Vagina (tissue), 2 donors: ENCODE data around the gene RGPD4. TPM values are rescaled to one million over a fixed set of nuclear protein-coding genes. Genes with fewer than 3 reads are reported as not detected.

Source experiments
- DNase-seq, 2 donors: peaks; one replicate each; pipeline ENCODE4 v3.0.0-alpha.2; 2017; ENCODE audit errors: extremely low spot score in 2 of 2
- H3K27ac ChIP-seq: fragments of 200-600 bp; sonication (generic); one replicate; pipeline ENCODE4 v1.5.1; 2019
- H3K27me3 ChIP-seq: fragments of 200-600 bp; sonication (generic); one replicate; pipeline ENCODE4 v1.5.1; 2019
- H3K36me3 ChIP-seq, 2 donors: fragments of 200-600 bp; sonication (generic); one replicate each; pipeline ENCODE4 v1.5.1; 2017 to 2019
- H3K4me1 ChIP-seq: fragments of 200-600 bp; sonication (generic); one replicate; pipeline ENCODE4 v1.5.1; 2019
- H3K4me3 ChIP-seq, 2 donors: fragments of 200-600 bp; sonication (generic); 1 replicate in 1 of 2; 2 replicates in 1 of 2; pipeline ENCODE4 v1.5.1; 2016 to 2019
- H3K9me3 ChIP-seq: fragments of 200-600 bp; sonication (generic); one replicate; pipeline ENCODE4 v1.5.1; 2019
- CTCF ChIP-seq, 3 experiments: fragments of 450-650 bp in 2 of 3; fragments of 200-600 bp in 1 of 3; sonication (generic) in 1 of 3; IDR thresholded peaks; one replicate each; pipeline ENCODE4 v1.5.1; 2017 to 2019; ENCODE audit warnings: antibody characterized with exemption in 3 of 3, mild to moderate bottlenecking in 2 of 3, moderate library complexity in 2 of 3
- POLR2A ChIP-seq, 2 donors: fragments of 450-650 bp; IDR thresholded peaks; one replicate each; pipeline ENCODE4 v1.6.1; 2017; ENCODE audit warnings: antibody characterized with exemption in 2 of 2, mild to moderate bottlenecking in 2 of 2, moderate library complexity in 2 of 2
- POLR2AphosphoS5 ChIP-seq, 2 donors: sonication (generic); formaldehyde crosslinking; IDR thresholded peaks; one replicate each; pipeline ENCODE4 v1.9.0; 2017; ENCODE audit warnings: antibody characterized with exemption in 2 of 2, mild to moderate bottlenecking in 2 of 2, low read depth in 1 of 2; ENCODE audit not compliant: insufficient read depth in 1 of 2
- intact Hi-C: fragments of 100-400 bp; cut with DNase I; formaldehyde crosslinking; loops from one replicate; pipeline ENCODE4 v1.15.1; 2023
- total RNA-seq: library from RNA; depleted of rRNA; stranded (reverse); fragments of >200 nt; gene quantifications from one replicate; pipeline ENCODE4 v1.2.3, GENCODE V29; 2016

The RGPD4 gene
- total RNA-seq, 1 donor from 2014 or later = not detected

- H3K4me1 ChIP-seq = peaks cover 10% of the 10 kb centered on the region
- no peaks in the 10 kb centered on the region for H3K9me3 ChIP-seq
- no peak for TF ChIP-seq POLR2A (IDR thresholded peaks at IDR 0.05)
- no peak for TF ChIP-seq CTCF (IDR thresholded peaks at IDR 0.05)
- no peak for TF ChIP-seq POLR2AphosphoS5 (IDR thresholded peaks at IDR 0.05; ENCODE audit: insufficient read depth in 1 of 2, low read depth in 1 of 2)
- no peak overlapping the region for H3K27ac ChIP-seq
- H3K4me3 ChIP-seq = no peak overlapping the region
- no peak for DNase-seq
- intact Hi-C loops = no loop called here
- no peaks in the 10 kb centered on the region for H3K36me3 ChIP-seq
- H3K27me3 ChIP-seq = no peaks in the 10 kb centered on the region
These were observed 16.0 kb upstream of the RGPD4 start for GRCh38 chr2:107810734-107811133.

- no peak overlapping the region for H3K4me3 ChIP-seq
- intact Hi-C loops = no loop called here
These were observed 15.3 kb upstream of the RGPD4 start for GRCh38 chr2:107811411-107811810.

GRCh38 chr2:107812006-107812405 lies 14.7 kb upstream of the RGPD4 start:
- Histone ChIP-seq H3K36me3 (no peaks in the 10 kb centered on the region), H3K4me3 (no peak overlapping the region), H3K27ac (no peak overlapping the region), H3K27me3 (no peaks in the 10 kb centered on the region), H3K4me1 (peaks cover 10% of the 10 kb centered on the region), H3K9me3 (no peaks in the 10 kb centered on the region)
- DNase-seq = no peak
- intact Hi-C loops = no loop called here
- TF ChIP-seq CTCF (IDR thresholded peaks at IDR 0.05) = no peak
- no peak for TF ChIP-seq POLR2A (IDR thresholded peaks at IDR 0.05)
- no peak for TF ChIP-seq POLR2AphosphoS5 (IDR thresholded peaks at IDR 0.05; ENCODE audit: insufficient read depth in 1 of 2, low read depth in 1 of 2)

More at GRCh38 chr2:107811411-107811810, 15.3 kb upstream of the RGPD4 start:
- H3K9me3 ChIP-seq = no peaks in the 10 kb centered on the region
- H3K27me3 ChIP-seq = no peaks in the 10 kb centered on the region
- H3K4me1 ChIP-seq = peaks cover 10% of the 10 kb centered on the region
- TF ChIP-seq POLR2AphosphoS5 (IDR thresholded peaks at IDR 0.05; ENCODE audit: insufficient read depth in 1 of 2, low read depth in 1 of 2) (no peak), CTCF (IDR thresholded peaks at IDR 0.05) (no peak), POLR2A (IDR thresholded peaks at IDR 0.05) (no peak)
- no peak for DNase-seq
- H3K36me3 ChIP-seq = no peaks in the 10 kb centered on the region
- H3K27ac ChIP-seq = no peak overlapping the region

DNA sequence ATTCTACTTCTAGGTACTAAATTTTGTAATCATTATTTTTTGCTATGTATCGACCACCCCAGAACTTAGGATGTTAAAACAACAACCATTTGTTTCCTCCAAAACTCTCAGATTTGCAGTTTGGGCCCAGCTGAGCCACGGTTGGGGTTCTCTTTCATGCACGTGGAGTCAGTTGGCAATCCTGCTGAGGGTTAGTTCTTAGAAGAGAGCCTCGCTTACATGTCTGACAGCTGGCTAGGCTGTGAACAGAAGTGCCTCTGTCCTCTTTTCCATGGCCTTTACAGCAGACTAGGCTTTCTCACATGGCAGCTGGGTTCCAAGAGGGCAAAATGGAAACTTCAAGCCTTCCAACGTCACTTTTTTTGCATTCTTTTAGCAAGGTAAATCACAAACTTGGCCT lies 9.3 kb upstream of the RGPD4 start:
- Histone ChIP-seq H3K9me3 (no peaks in the 10 kb centered on the region), H3K27me3 (no peaks in the 10 kb centered on the region), H3K27ac (no peak overlapping the region), H3K4me1 (no peaks in the 10 kb centered on the region), H3K36me3 (no peaks in the 10 kb centered on the region), H3K4me3 (no peak overlapping the region)
- DNase-seq = no peak
- intact Hi-C loops = no loop called here
- TF ChIP-seq CTCF (IDR thresholded peaks at IDR 0.05) (no peak), POLR2A (IDR thresholded peaks at IDR 0.05) (no peak), POLR2AphosphoS5 (IDR thresholded peaks at IDR 0.05; ENCODE audit: insufficient read depth in 1 of 2, low read depth in 1 of 2) (no peak)

- no peak for TF ChIP-seq POLR2AphosphoS5 (IDR thresholded peaks at IDR 0.05; ENCODE audit: insufficient read depth in 1 of 2, low read depth in 1 of 2)
- no peak for TF ChIP-seq CTCF (IDR thresholded peaks at IDR 0.05)
- no peak for TF ChIP-seq POLR2A (IDR thresholded peaks at IDR 0.05)
- Histone ChIP-seq H3K4me1 (no peaks in the 10 kb centered on the region), H3K4me3 (no peak overlapping the region), H3K27ac (no peak overlapping the region), H3K36me3 (no peaks in the 10 kb centered on the region), H3K27me3 (no peaks in the 10 kb centered on the region), H3K9me3 (no peaks in the 10 kb centered on the region)
- no peak for DNase-seq
- intact Hi-C loops = no loop called here
These were observed 4.4 kb upstream of the RGPD4 start for GRCh38 chr2:107822302-107822701.
